Skin epidermis (tissue), 12 donors: ENCODE measurements around the gene FGG.

Experiments
- H3K27ac ChIP-seq, 21 experiments: fragments of 200-600 bp; sonication (generic) in 11 of 21; one replicate each; pipeline ENCODE4 v1.5.0; 2020; ENCODE audit warnings: mild to moderate bottlenecking in 3 of 21, inconsistent platforms in 2 of 21, moderate library complexity in 2 of 21
- H3K4me3 ChIP-seq, 7 experiments: fragments of 200-600 bp; sonication (generic) in 2 of 7; one replicate each; pipeline ENCODE4 v1.5.0; 2020; ENCODE audit warnings: inconsistent platforms in 2 of 7, mild to moderate bottlenecking in 2 of 7, moderate library complexity in 1 of 7

Gene FGG

GRCh38 chr4:154589296-154590197, 22.9 kb downstream of the FGG start:
- H3K27ac ChIP-seq: no peak overlapping the region

DNA sequence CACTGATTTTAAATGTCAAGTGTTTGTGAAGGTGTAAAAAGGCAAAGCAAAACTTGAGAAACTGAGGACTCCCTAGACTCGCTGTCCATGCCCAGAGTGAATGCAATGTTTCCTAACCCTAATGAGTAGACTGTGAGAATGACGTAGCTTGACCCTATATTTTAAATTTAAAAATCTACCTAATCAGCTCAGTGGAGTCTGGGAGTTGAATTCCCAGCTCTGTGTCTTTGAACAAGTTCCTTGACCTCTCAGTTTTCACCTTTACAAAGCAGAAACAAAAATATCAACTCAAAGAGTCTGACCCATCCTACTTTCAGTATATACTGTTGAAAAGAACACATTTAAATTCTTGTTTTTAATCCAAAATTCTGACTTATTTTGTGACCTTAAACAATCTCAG, 24.3 kb downstream of the FGG start:
- H3K27ac ChIP-seq: no peak overlapping the region
- no peak overlapping the region for H3K4me3 ChIP-seq

More at GRCh38 chr4:154589296-154590197, 22.9 kb downstream of the FGG start:
- no peak overlapping the region for H3K4me3 ChIP-seq

GRCh38 chr4:154586296-154587033, 26.0 kb downstream of the FGG start:
- Histone ChIP-seq H3K4me3 (no peak overlapping the region), H3K27ac (no peak overlapping the region)

DNA sequence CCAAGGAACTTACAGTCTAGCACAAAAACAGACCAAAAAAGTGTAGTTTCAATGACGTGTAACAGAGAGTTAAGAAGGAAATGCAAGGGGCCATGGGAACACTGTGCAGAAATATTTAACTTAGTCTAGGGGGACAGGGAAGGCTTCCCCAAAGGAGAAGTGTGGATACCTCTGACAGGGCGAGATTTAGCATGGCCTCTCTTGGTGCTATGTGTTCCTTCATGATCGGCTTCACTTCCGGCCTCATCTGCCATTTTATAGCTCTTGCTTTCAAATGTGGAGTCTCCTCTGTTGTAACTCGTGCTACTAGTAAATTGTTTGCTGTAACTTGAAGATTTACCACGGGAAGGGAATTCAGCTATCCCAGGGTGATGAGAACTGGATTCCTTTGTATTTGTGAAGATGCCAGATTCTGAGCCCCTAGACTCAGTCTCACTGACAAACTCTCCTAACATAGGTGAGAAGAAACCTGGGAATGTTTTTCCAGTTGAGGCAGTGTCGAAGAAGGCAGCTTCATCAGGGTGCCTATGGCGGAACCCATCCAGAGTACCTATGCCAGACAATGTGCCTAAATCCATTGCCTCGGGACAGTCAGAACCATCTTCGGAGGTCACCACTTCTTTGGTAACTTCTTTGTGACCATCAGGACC, 27.0 kb downstream of the FGG start:
- no peak overlapping the region for H3K4me3 ChIP-seq
- no peak overlapping the region for H3K27ac ChIP-seq

- Histone ChIP-seq H3K4me3 (no peak overlapping the region), H3K27ac (no peak overlapping the region)
Measured at GRCh38 chr4:154584259-154584658, 28.2 kb downstream of the FGG start.

GRCh38 chr4:154583677-154584076, 28.8 kb downstream of the FGG start:
- no peak overlapping the region for H3K4me3 ChIP-seq
- H3K27ac ChIP-seq: no peak overlapping the region

GRCh38 chr4:154583230-154583629, 29.2 kb downstream of the FGG start:
- Histone ChIP-seq H3K27ac (no peak overlapping the region), H3K4me3 (no peak overlapping the region)

- Histone ChIP-seq H3K4me3 (no peak overlapping the region), H3K27ac (no peak overlapping the region)
Measured at GRCh38 chr4:154582723-154583122, 29.7 kb downstream of the FGG start.

DNA sequence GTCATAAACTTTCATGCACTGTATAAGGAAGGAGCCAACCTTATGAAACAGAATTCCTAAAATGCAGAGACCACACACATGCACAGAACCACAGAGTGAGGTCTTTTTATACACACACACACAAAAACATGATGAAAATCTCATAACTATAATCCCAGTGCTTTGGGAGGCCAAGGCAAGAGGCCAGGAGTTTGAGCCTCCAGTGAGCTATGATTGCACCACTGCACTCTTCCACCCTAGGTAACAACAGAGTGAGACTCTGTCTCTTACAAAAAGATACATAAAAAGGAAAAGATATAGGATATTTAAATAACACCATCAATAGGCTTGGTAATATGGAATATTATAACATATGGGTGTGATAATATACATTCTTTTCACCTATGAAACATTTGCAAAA, 32.5 kb downstream of the FGG start:
- H3K4me3 ChIP-seq: no peak overlapping the region

GRCh38 chr4:154578919-154579318, 33.5 kb downstream of the FGG start:
- H3K27ac ChIP-seq: no peak overlapping the region
- no peak overlapping the region for H3K4me3 ChIP-seq

More for the DNA sequence above, 32.5 kb downstream of the FGG start:
- no peak overlapping the region for H3K27ac ChIP-seq

- H3K27ac ChIP-seq: no peak overlapping the region
- H3K4me3 ChIP-seq: no peak overlapping the region
Measured at GRCh38 chr4:154577324-154577723, 35.1 kb downstream of the FGG start.

- Histone ChIP-seq H3K4me3 (no peak overlapping the region), H3K27ac (no peak overlapping the region)
Measured at GRCh38 chr4:154574311-154574710, 38.1 kb downstream of the FGG start.

DNA sequence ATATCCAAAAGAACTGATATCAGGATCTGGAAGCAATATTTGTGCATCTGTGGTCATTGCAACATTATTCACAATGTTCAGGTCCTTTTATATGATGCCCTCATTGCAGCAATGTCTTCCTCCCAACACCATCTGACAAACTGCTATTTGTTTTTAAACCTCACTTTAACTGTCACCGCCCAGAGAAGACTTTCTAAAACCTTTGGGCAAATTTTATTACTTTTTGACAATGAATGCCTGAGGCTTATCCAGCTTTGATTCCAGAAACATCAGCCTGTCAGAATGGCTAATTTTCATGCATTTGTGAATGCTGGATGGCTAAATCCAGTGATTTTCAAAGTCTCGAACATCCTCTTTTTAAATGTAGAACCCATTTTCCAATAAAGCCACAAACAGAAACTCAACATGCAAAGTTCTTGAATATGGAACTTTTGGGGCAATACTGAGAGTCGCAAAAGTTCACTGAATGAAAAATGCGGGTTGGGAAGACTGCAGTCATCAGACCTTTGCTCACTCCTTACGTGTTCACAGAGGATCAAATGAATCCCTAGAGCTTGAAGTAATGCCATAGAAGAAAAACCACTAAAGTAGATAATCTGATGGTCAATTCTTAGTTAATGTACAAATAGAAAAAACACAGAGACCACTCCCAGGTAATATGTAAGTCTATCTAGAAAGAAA, 39.1 kb downstream of the FGG start:
- Histone ChIP-seq H3K27ac (no peak overlapping the region), H3K4me3 (no peak overlapping the region)

DNA sequence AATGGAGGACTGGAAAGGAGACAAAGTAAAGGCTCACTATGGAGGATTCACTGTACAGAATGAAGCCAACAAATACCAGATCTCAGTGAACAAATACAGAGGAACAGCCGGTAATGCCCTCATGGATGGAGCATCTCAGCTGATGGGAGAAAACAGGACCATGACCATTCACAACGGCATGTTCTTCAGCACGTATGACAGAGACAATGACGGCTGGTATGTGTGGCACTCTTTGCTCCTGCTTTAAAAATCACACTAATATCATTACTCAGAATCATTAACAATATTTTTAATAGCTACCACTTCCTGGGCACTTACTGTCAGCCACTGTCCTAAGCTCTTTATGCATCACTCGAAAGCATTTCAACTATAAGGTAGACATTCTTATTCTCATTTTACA, 42.9 kb downstream of the FGG start:
- H3K27ac ChIP-seq: no peak overlapping the region

GRCh38 chr4:154569028-154569427, 43.4 kb downstream of the FGG start:
- Histone ChIP-seq H3K27ac (no peak overlapping the region), H3K4me3 (no peak overlapping the region)

More for the DNA sequence above, 42.9 kb downstream of the FGG start:
- H3K4me3 ChIP-seq: no peak overlapping the region

GRCh38 chr4:154566639-154567204, 45.7 kb downstream of the FGG start:
- Histone ChIP-seq H3K27ac (no peak overlapping the region), H3K4me3 (no peak overlapping the region)

GRCh38 chr4:154565704-154566103, 46.8 kb downstream of the FGG start:
- H3K4me3 ChIP-seq: no peak overlapping the region
- no peak overlapping the region for H3K27ac ChIP-seq

GRCh38 chr4:154564311-154564710, 48.1 kb downstream of the FGG start:
- no peak overlapping the region for H3K27ac ChIP-seq
- H3K4me3 ChIP-seq: no peak overlapping the region

DNA sequence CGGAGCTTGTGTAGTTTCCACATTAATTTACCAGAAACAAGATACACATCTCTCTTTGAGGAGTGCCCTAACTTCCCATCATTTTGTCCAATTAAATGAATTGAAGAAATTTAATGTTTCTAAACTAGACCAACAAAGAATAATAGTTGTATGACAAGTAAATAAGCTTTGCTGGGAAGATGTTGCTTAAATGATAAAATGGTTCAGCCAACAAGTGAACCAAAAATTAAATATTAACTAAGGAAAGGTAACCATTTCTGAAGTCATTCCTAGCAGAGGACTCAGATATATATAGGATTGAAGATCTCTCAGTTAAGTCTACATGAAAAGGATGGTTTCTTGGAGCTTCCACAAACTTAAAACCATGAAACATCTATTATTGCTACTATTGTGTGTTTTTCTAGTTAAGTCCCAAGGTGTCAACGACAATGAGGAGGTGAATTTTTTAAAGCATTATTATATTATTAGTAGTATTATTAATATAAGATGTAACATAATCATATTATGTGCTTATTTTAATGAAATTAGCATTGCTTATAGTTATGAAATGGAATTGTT, 49.7 kb downstream of the FGG start, which contains the start of gene FGB:
TSS of gene FGB (plus strand) at position 315 of the 558 bp plus-strand sequence. CDS start at position 323, 8 bp downstream.
- Histone ChIP-seq H3K4me3 (no peak within 1 kb of the TSS), H3K27ac (no peak within 1 kb of the TSS)
